ENCODE results near the gene RAET1E.
"Not testable (repeated sequence)": the region's sequence is repeated elsewhere in the genome, so short reads cannot be mapped to it uniquely, and the experiment has no call there.

The RAET1E gene, protein sequence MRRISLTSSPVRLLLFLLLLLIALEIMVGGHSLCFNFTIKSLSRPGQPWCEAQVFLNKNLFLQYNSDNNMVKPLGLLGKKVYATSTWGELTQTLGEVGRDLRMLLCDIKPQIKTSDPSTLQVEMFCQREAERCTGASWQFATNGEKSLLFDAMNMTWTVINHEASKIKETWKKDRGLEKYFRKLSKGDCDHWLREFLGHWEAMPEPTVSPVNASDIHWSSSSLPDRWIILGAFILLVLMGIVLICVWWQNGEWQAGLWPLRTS

DNA sequence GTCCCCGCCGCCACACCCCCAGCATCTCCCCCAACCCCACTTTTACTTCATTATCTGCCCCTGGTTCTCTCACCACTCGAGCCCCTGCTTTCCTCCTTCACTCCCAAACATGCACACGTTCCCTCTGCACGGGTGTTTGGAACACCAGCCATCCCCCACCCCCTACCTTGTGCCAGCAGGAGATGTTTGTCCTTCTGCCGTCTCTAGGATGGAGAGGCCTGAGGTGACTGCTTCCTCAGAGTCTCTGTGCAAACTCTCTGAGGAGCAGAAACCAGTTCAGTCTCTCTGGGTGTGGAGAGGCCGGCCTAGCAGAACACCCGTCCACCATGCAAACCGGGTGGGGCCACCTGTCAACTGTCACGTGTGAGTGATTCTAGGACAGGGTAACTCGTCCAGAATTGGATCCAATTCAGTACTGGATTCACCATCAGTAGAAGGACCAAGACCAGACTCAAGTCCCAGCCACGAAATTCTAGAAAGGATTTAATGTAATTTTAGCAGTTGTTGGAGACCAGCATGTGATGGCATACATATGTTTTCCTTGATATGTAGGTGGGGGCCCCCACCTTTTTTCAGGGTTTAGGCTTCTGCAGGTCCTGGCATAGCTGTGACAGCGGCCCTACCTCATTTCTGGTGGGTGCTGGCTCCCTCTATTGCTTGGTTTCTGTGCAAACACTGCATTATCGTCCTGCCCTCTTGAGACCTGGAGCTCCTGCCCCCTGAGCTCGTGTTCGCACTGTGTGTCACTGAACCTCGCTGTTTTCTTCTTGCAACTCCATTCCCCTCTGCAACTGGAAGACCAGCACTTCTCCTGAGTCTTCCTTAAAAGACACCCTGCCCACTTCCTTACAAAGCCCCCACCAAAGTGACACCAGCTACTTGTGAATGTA is at the start of gene RAET1E:
TSS of gene RAET1E (minus strand) at position 259 of the 890 bp plus-strand sequence. CDS start 7,212 bp downstream, outside the sequence.
- no peak for DNase-seq

- not testable (repeated sequence) for DNase-seq
These were observed 49.6 kb upstream of the RAET1E start for GRCh38 chr6:149947533-149947932.

DNA sequence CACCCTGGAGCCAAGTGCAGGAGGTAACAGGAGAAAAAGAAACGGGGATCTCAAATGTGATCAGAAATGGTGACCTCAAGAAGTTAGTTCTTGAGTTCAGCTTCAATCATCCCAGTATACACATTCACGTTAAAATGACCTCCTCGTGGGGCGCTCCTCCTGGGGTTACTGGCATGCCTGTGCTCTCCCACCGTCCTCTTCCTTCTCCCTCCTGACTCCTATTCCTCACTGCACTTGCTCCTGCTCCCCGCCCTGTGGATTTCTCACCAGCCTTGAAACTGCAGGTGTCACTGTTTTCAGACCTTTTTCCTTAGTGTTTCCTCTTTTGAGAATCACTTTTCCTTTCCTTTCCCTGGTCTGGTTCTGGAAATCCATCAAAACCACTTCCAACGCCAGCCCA is 48.7 kb upstream of the RAET1E start:
- DNase-seq, result not testable (repeated sequence)

- DNase-seq, result not testable (repeated sequence)
These were observed 47.4 kb upstream of the RAET1E start for GRCh38 chr6:149945276-149945675.

GRCh38 chr6:149943321-149943720 is 45.4 kb upstream of the RAET1E start:
- not testable (repeated sequence) for DNase-seq

DNA sequence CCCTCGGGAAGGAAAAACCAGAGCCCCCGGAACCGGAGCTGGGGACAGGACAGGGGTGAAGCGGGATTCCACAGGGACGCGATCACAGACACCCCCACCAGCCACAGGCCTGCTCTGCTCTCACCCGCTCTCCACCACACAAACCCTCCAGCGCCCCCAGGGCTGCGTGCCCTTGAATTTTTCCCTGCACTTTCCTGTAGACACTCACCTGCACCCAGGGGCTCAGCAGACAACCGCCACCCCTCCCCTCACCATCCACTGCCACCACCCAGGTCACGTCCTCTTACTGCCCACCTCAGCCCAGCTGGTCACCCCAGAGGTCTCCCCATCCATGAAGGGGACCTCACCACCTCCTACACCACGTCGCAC is 44.5 kb upstream of the RAET1E start:
- DNase-seq, result peak; percentile 50

- DNase-seq, result peak; percentile 91
These were observed 43.9 kb upstream of the RAET1E start, which contains the start of gene ULBP2 for GRCh38 chr6:149941583-149942460. ULBP2 (plus strand) TSS chr6:149942014; CDS start chr6:149942073, 59 bp downstream.

GRCh38 chr6:149940672-149940982 is 42.7 kb upstream of the RAET1E start:
- no peak for DNase-seq

DNA sequence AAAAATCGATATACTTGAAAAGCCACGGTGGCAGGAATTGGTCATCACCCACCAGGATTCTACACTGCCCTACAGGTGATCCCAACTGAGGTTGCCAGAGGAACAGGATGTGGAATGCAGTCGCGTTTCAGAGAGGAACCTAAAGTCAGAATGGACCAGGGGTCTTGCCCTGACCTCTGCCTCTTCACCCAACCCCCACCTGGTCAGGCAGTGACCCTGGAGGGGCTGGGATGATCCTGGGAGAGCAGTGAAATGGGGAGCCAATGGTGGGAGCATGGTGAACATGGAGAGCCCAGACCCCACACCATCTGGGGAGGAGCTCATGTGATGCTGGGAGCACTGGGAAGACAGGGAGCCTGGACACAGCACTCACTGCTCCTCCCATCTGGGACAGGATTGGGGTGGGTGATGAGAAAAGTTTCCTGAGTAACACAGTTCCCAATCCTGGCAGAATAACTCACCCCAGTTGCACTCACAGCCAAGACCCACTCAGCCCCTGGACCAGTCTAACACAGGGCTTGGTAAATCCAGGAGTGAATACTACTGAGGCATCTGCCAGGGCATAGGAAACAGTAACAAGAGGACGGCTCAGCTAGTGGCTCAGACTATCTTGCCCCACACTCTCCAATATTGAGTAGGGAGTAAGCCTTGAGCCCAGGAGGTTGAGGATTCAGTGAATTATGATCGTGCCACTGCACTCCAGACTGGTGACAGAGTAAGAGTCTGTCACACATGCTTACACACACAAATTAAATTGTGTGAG is 42.2 kb upstream of the RAET1E start:
- DNase-seq, result no peak

- DNase-seq, result no peak
These were observed 41.4 kb upstream of the RAET1E start for GRCh38 chr6:149939356-149939648.

DNA sequence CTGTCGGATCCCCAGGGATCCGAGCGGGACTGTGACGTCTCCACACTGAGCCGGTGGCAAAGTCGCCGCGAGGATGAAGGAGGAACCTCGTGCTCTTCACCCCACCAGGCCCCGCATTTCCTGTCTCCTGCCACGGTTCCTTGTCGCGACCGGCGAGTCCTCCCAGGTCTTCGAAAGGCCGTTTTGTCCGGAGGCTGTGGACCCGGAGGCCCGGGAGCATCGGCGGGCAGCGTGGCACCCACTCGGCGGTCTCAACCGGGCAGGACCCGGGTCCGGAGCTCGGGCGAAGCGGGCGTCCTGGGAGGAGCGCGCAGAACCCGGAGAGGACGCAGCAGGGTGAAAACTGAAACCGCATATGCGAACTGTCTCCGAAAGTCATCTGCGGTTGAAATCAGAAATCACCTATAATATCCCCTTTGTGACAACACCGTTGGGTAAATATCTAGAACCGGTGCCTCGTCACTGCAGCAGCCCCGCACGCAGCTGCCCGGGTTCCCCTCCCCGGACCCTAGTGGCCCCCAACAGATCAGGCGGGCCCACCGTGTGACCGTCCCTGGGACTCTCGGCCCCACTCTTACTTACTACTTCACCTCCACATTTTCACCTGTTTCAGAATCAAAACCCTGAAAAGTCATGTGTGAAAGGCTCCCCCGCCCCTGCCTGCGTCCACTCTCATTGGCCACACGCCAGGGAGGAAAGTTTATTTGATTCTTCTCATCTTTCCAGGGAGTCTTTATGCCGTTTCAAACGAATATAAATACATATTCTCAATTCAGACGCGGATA is 40.9 kb upstream of the RAET1E start:
- peak; percentile 45 for DNase-seq

GRCh38 chr6:149938013-149938570 is 40.2 kb upstream of the RAET1E start:
- not testable (repeated sequence) for DNase-seq

- no peak for DNase-seq
These were observed 38.8 kb upstream of the RAET1E start for GRCh38 chr6:149936743-149937142.

DNA sequence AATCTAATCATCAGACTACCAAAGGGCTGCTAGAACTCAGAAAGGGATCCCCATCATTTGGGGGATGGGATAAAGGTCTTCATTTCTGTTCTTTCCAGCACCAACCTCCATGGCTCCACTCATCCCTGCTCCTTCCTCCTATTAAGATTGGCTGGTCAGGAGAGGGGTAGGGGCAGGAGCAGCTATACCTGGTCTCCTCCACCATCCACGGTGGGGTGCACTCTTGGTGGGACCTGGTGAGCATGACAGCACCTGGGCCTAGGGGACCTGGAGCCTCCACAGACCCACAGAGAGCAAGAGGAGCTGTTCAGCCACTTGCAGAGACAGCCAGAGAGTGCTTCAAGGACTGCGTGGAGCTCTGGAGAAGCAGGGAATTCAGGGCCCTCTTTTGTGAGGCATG is 37.8 kb upstream of the RAET1E start:
- no peak for DNase-seq

GRCh38 chr6:149935246-149935645 is 37.3 kb upstream of the RAET1E start:
- DNase-seq, result no peak

DNA sequence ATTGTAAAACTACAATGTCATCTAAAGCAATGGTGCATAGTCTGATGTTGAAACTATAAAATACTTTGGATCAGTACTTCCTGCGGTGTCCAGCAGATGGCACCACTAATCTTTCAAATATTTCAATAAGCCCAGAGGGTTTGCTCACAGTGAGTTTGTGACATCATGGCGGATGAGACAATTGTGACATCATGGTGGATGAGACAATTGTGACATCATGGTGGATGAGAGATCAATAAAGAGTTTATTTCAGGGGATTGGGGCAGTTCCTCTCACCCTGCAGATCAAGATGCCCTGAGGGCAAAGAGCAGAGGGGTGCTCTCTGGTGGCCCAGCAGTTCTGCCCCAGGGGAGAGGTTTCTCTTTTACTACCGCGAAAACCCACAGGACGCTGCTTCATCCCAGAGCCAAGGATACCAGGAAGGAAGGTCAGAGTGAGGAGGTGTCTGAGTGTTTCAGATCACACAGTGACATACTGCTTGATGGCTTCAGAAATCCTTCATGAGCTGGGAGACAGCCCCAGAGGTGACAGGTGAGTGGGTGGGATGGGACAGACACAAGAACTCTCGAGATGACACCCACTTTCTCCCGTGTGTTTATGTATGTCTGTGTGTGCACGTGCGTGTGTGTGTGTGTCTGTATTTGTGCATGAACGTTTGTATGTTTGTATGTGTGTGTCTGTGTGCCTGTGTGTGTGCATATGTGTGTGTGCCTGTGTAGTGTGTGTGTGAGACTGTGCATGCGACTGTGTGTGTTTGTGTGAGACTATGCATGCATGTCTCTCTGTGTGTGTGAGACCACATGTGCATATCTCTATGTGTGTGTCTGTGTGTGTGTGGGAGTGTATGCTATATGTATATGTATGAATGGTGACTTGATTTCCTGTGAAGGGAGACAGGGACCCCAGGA is 36.6 kb upstream of the RAET1E start:
- DNase-seq, result peak; percentile 85

- no peak for DNase-seq
These were observed 35.5 kb upstream of the RAET1E start for GRCh38 chr6:149933461-149933860.

DNA sequence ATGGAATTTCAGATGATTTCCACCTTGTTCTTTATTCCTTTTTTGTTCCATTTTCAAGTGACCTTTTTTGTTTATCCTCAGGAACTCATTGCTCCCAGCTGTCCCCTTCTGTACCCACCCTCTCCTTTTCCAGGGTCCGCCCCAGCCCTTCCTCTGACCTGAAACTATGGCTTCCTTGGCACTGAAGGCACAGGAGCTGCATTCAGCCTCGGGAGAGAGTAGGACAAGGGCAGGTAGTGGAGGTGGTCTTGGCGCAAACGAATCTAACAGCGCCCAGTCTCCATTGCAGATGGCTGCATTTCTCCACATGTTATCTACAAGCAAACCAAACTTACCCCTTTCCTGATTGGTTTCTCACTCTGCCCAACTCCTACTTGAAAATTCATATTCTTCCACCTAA is 35.1 kb upstream of the RAET1E start:
- no peak for DNase-seq

GRCh38 chr6:149931501-149931900 is 33.6 kb upstream of the RAET1E start:
- DNase-seq, result no peak

- peak; percentile 22 for DNase-seq
These were observed 31.5 kb upstream of the RAET1E start for GRCh38 chr6:149929422-149929821.

Data from NCI-H146 (cell line).